ENCODE results near the gene FGFR3.

DNA sequence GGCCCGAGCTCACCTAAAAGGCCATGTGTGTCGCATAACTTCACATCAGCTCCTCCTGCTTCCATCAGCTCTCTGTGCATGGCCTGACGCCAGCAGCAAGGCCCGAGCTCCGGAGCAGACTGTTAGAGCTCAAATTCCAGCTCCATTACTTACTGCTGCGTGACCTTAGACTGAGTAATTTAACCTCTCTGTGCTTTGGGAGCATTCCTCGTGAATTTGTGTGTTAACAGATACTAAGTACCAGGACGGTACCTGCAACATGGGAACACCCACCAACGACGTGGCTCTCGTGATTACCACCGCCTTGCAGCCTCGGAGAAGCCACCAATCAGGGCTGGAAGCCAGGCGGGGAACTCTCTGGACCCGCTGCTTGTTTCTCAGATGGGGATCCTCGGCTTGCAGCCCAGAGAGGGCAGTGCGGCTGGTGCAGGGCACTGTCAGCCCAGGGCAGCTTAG is 49.9 kb downstream of the FGFR3 start:
- TF ChIP-seq, protein P1, sequence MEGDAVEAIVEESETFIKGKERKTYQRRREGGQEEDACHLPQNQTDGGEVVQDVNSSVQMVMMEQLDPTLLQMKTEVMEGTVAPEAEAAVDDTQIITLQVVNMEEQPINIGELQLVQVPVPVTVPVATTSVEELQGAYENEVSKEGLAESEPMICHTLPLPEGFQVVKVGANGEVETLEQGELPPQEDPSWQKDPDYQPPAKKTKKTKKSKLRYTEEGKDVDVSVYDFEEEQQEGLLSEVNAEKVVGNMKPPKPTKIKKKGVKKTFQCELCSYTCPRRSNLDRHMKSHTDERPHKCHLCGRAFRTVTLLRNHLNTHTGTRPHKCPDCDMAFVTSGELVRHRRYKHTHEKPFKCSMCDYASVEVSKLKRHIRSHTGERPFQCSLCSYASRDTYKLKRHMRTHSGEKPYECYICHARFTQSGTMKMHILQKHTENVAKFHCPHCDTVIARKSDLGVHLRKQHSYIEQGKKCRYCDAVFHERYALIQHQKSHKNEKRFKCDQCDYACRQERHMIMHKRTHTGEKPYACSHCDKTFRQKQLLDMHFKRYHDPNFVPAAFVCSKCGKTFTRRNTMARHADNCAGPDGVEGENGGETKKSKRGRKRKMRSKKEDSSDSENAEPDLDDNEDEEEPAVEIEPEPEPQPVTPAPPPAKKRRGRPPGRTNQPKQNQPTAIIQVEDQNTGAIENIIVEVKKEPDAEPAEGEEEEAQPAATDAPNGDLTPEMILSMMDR (IDR thresholded peaks at IDR 0.05): no peak
- no peak for TF ChIP-seq EP300 (IDR thresholded peaks at IDR 0.05)
- no peak for TF ChIP-seq POLR2AphosphoS5 (IDR thresholded peaks at IDR 0.05)
- no peak for TF ChIP-seq POLR2A (IDR thresholded peaks at IDR 0.05)

All from upper lobe of left lung (tissue), 4 donors.